ENCODE measurements around the gene KCNT2. TPM values are rescaled to one million over a fixed set of nuclear protein-coding genes. Genes with fewer than 3 reads are reported as not detected.

KCNT2 gene
- polyA plus RNA-seq, 1 of the 3 experiments (the other 2 are of a cell fraction) = 0.56 TPM

DNA sequence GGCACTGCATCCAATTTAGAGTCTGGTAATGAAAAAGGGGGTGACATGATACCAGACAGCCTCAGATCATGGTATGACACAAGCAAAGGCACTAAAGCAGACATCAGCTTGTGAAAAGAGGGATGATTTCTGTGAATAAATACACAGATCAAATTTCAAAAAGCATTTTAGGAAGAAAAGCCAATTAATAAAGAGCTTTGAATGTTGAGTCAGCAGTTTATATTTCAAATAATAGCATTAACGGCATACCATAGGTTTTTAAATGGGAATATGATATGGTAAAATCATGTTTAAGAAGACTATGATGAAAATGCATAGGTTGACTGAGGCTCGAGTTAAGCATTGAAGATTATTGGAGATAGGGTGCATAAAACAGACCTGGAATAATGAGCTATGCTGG lies 13.5 kb downstream of the KCNT2 start:
- CTCF ChIA-PET = interaction anchor here (1.0 kb wide), 1 partner anchor 14 kb away, joined by 4 read pairs; the partner anchor contains the start of gene KCNT2
- POLR2A ChIA-PET = interaction anchor here (1.1 kb wide), 1 partner anchor 14 kb away, joined by 4 read pairs; no protein-coding TSS in a partner anchor
- 58% methylated on average over 2 of the region's 2 CpGs for WGBS (ENCODE audit: low lambda C conversion rate)
- no peaks in the 10 kb centered on the region for H3K79me2 ChIP-seq (ENCODE audit: insufficient read depth)
- no peak overlapping the region for H3K27ac ChIP-seq (ENCODE audit: low read depth in 2 of 2, low read length in 1 of 2)
- no peak overlapping the region for H3K4me2 ChIP-seq
- H3K9me3 ChIP-seq = no peaks in the 10 kb centered on the region
- no peaks in the 10 kb centered on the region for H4K20me1 ChIP-seq (ENCODE audit: insufficient read depth)
- DNase-seq = no peak
- H3K4me1 ChIP-seq (ENCODE audit: control insufficient read depth in 1 of 2, insufficient read depth in 2 of 2, low read depth in 1 of 2, low read length in 1 of 2) = peaks cover 0 to 2% of the 10 kb centered on the region in 2 experiments; a peak in 2 of 4 replicates
- H2AFZ ChIP-seq (ENCODE audit: low read depth) = no peak overlapping the region
- H3K4me3 ChIP-seq (ENCODE audit: low read depth in 2 of 2, low read length in 1 of 2) = no peak overlapping the region
- H3K36me3 ChIP-seq (replicated peaks in 1 of 2; ENCODE audit: control insufficient read depth in 1 of 2, insufficient read depth in 2 of 2, low read length in 1 of 2) = no peaks in the 10 kb centered on the region
- no peaks in the 10 kb centered on the region for H3K27me3 ChIP-seq (ENCODE audit: insufficient read depth)
- H3K9me2 ChIP-seq = no peaks in the 10 kb centered on the region
- no peak overlapping the region for H3K9ac ChIP-seq
- TF ChIP-seq POLR2AphosphoS5 (IDR thresholded peaks at IDR 0.05; ENCODE audit: low read depth, low read length) (no peak), MEF2A (IDR thresholded peaks at IDR 0.05; ENCODE audit: borderline replicate concordance, low read depth) (no peak), ELF1 (IDR thresholded peaks at IDR 0.05) (no peak), RXRA (IDR thresholded peaks at IDR 0.05; ENCODE audit: borderline replicate concordance, low read depth) (no peak), TAF1 (IDR thresholded peaks at IDR 0.05; ENCODE audit: borderline replicate concordance, low read depth, low read length) (no peak), NFIC (IDR thresholded peaks at IDR 0.05; ENCODE audit: borderline replicate concordance) (no peak), NRF1 (IDR thresholded peaks at IDR 0.05; ENCODE audit: low read depth, low read length) (no peak), SMC3 (IDR thresholded peaks at IDR 0.05; ENCODE audit: low read depth, low read length) (no peak), RAD21 (IDR thresholded peaks at IDR 0.05; ENCODE audit: low read length) (no peak), FOXJ3 (CRISPR knock-in tag; IDR thresholded peaks at IDR 0.05) (no peak), YY1 (IDR thresholded peaks at IDR 0.05; ENCODE audit: low read depth) (no peak), ZBTB33 (IDR thresholded peaks at IDR 0.05; ENCODE audit: borderline replicate concordance, low read depth) (no peak), GABPA (IDR thresholded peaks at IDR 0.05; ENCODE audit: low read depth) (no peak), TCF12 (IDR thresholded peaks at IDR 0.05) (no peak), FOXM1 (IDR thresholded peaks at IDR 0.05; ENCODE audit: low read depth) (no peak)
- no peaks in the 10 kb centered on the region for H3F3A ChIP-seq (replicated peaks; ENCODE audit: insufficient read depth)

DNA sequence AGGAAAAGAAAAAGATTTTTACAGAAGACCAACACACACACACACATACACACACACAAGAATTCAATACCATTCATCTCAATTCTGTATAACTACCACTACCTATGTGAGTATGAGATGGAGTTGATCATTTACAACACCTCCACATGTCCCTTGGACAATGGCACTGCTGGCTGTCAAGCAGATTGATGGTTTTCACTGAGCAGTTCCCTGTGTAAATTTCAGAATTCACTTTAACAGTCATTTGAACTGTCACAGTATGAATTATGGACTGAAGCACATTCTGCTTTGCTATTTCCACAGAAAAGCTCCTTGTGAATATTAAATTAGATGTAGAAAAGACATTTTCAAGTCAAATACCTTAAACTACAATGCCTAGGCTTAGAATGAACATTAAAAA lies 14.3 kb downstream of the KCNT2 start:
- Histone ChIP-seq H3K36me3 (replicated peaks in 1 of 2; ENCODE audit: control insufficient read depth in 1 of 2, insufficient read depth in 2 of 2, low read length in 1 of 2) (no peaks in the 10 kb centered on the region), H3K9me3 (no peaks in the 10 kb centered on the region), H3K4me2 (no peak overlapping the region), H3K4me3 (ENCODE audit: low read depth in 2 of 2, low read length in 1 of 2) (no peak overlapping the region), H3K27me3 (ENCODE audit: insufficient read depth) (no peaks in the 10 kb centered on the region), H2AFZ (ENCODE audit: low read depth) (no peak overlapping the region), H3F3A (replicated peaks; ENCODE audit: insufficient read depth) (no peaks in the 10 kb centered on the region), H3K9ac (no peak overlapping the region), H3K27ac (ENCODE audit: low read depth in 2 of 2, low read length in 1 of 2) (no peak overlapping the region), H3K9me2 (no peaks in the 10 kb centered on the region), H3K79me2 (ENCODE audit: insufficient read depth) (no peaks in the 10 kb centered on the region), H3K4me1 (ENCODE audit: control insufficient read depth in 1 of 2, insufficient read depth in 2 of 2, low read depth in 1 of 2, low read length in 1 of 2) (peaks cover 0 to 2% of the 10 kb centered on the region in 2 experiments; a peak in 2 of 4 replicates), H4K20me1 (ENCODE audit: insufficient read depth) (no peaks in the 10 kb centered on the region)
- ChIA-PET POLR2A (no interaction called here), CTCF (no interaction called here)
- DNase-seq = no peak
- TF ChIP-seq JUND (IDR thresholded peaks at IDR 0.05) (no peak), RAD21 (IDR thresholded peaks at IDR 0.05; ENCODE audit: low read length) (no peak)
